Measurements from ENCODE around the gene EIF3A. TPM values are rescaled to one million over a fixed set of nuclear protein-coding genes. Genes with fewer than 3 reads are reported as not detected.

The EIF3A gene
- polyA plus RNA-seq, 1 donor from 2014 or later, result 38.6 TPM

- H3K4me2 ChIP-seq (ENCODE audit: low read length), result no peak overlapping the region
- H3K27ac ChIP-seq (ENCODE audit: low read length), result no peak overlapping the region
- no peak for TF ChIP-seq MXI1 (conservative IDR thresholded peaks at IDR 0.05; ENCODE audit: poor library complexity, severe bottlenecking)
- no peak for TF ChIP-seq EP300 (conservative IDR thresholded peaks at IDR 0.05; ENCODE audit: poor library complexity, severe bottlenecking)
- TF ChIP-seq RAD21 (conservative IDR thresholded peaks at IDR 0.05), result no peak
- TF ChIP-seq TAF1 (IDR thresholded peaks at IDR 0.05; ENCODE audit: low read depth), result no peak
- TF ChIP-seq POLR2AphosphoS5 (IDR thresholded peaks at IDR 0.05), result no peak
- TF ChIP-seq, protein P1, sequence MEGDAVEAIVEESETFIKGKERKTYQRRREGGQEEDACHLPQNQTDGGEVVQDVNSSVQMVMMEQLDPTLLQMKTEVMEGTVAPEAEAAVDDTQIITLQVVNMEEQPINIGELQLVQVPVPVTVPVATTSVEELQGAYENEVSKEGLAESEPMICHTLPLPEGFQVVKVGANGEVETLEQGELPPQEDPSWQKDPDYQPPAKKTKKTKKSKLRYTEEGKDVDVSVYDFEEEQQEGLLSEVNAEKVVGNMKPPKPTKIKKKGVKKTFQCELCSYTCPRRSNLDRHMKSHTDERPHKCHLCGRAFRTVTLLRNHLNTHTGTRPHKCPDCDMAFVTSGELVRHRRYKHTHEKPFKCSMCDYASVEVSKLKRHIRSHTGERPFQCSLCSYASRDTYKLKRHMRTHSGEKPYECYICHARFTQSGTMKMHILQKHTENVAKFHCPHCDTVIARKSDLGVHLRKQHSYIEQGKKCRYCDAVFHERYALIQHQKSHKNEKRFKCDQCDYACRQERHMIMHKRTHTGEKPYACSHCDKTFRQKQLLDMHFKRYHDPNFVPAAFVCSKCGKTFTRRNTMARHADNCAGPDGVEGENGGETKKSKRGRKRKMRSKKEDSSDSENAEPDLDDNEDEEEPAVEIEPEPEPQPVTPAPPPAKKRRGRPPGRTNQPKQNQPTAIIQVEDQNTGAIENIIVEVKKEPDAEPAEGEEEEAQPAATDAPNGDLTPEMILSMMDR (IDR thresholded peaks at IDR 0.05; ENCODE audit: poor library complexity, severe bottlenecking), result no peak
- TF ChIP-seq SMC3 (conservative IDR thresholded peaks at IDR 0.05; ENCODE audit: poor library complexity), result no peak
- TF ChIP-seq EZH2 (IDR thresholded peaks at IDR 0.05; ENCODE audit: borderline replicate concordance, insufficient read depth, low read length, poor library complexity, severe bottlenecking), result no peak
- TF ChIP-seq, protein P2, sequence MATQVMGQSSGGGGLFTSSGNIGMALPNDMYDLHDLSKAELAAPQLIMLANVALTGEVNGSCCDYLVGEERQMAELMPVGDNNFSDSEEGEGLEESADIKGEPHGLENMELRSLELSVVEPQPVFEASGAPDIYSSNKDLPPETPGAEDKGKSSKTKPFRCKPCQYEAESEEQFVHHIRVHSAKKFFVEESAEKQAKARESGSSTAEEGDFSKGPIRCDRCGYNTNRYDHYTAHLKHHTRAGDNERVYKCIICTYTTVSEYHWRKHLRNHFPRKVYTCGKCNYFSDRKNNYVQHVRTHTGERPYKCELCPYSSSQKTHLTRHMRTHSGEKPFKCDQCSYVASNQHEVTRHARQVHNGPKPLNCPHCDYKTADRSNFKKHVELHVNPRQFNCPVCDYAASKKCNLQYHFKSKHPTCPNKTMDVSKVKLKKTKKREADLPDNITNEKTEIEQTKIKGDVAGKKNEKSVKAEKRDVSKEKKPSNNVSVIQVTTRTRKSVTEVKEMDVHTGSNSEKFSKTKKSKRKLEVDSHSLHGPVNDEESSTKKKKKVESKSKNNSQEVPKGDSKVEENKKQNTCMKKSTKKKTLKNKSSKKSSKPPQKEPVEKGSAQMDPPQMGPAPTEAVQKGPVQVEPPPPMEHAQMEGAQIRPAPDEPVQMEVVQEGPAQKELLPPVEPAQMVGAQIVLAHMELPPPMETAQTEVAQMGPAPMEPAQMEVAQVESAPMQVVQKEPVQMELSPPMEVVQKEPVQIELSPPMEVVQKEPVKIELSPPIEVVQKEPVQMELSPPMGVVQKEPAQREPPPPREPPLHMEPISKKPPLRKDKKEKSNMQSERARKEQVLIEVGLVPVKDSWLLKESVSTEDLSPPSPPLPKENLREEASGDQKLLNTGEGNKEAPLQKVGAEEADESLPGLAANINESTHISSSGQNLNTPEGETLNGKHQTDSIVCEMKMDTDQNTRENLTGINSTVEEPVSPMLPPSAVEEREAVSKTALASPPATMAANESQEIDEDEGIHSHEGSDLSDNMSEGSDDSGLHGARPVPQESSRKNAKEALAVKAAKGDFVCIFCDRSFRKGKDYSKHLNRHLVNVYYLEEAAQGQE (IDR thresholded peaks at IDR 0.05; ENCODE audit: borderline replicate concordance), result no peak
- H3K36me3 ChIP-seq (ENCODE audit: insufficient read depth, low read length), result no peaks in the 10 kb centered on the region
- no peak overlapping the region for H3K9ac ChIP-seq (ENCODE audit: low read length)
- H3K4me3 ChIP-seq (ENCODE audit: low read length), result no peak overlapping the region
- H3F3A ChIP-seq (ENCODE audit: insufficient read depth, low read length, poor library complexity, severe bottlenecking), result no peaks in the 10 kb centered on the region
- no peaks in the 10 kb centered on the region for H3K27me3 ChIP-seq (ENCODE audit: insufficient read depth, low read depth, low read length)
- H2AFZ ChIP-seq (ENCODE audit: low read depth, low read length), result no peak overlapping the region
- no peaks in the 10 kb centered on the region for H4K20me1 ChIP-seq (ENCODE audit: insufficient read depth)
- no peaks in the 10 kb centered on the region for H3K9me3 ChIP-seq (ENCODE audit: low read length)
- H3K9me2 ChIP-seq (ENCODE audit: insufficient read depth, low read length), result no peaks in the 10 kb centered on the region
- no peaks in the 10 kb centered on the region for H3K79me2 ChIP-seq (replicated peaks; ENCODE audit: insufficient read depth, low read length)
Measured at GRCh38 chr10:118985576-118985975, 95.0 kb downstream of the EIF3A start.

Small RNA genes within 50 kb of the gene (small RNA-seq; reads per million reads assigned to genes)
- gene AL355598.1 (0 reads per million in 3 experiments), gene RF00413 (0 reads per million in 3 experiments), gene SNORA19 (0 to 5.5 (median 0.03) reads per million in 3 experiments)

Other genes with a start within 250 kb of the EIF3A start
- gene NANOS1, start 51.1 kb downstream of the EIF3A start, polyA plus RNA-seq, result 26.0 and 29.1 TPM in 2 replicates
- gene DENND10, start 23.3 kb upstream of the EIF3A start, polyA plus RNA-seq, result 81.6 and 83.3 TPM in 2 replicates
- gene SFXN4, start 84.9 kb upstream of the EIF3A start, polyA plus RNA-seq, result 21.7 and 23.7 TPM in 2 replicates
- 234 and 258 TPM in 2 replicates for gene PRDX3, start 98.0 kb upstream of the EIF3A start, polyA plus RNA-seq
- gene GRK5, start 126.8 kb upstream of the EIF3A start, polyA plus RNA-seq, result 26.1 and 34.9 TPM in 2 replicates